Measurements from ENCODE around the gene PNO1.

PNO1 gene

DNA sequence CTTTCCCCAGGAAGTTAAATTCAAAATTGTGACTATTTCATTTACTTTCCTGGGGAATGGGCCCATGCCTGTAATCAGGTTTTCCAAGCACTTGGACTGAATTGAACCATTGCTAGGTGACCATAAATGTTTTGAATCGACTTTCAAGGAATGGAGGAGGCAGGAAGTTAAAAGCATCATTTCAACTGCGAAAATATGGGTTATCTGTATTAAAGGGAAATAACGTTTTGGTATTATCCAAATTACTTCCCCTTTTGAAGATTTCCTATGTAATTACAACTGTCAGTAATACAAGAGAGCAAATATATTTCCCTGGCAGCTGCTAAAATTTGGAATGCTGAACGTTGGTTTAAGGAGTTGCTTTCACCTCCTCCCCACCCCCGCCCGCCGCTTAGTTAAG is 19.0 kb downstream of the PNO1 start:
- Histone ChIP-seq H3K9me3 (ENCODE audit: control insufficient read depth, insufficient read depth, low read depth, low read length) (no peaks in the 10 kb centered on the region), H3K4me3 (ENCODE audit: low read depth, low read length) (no peak overlapping the region), H3K36me3 (ENCODE audit: control insufficient read depth in 2 of 2, insufficient read depth in 1 of 2, low read length in 2 of 2) (peaks cover 39 to 74% of the 10 kb centered on the region in 2 experiments), H3K4me1 (ENCODE audit: control insufficient read depth, insufficient read depth, low read length) (no peaks in the 10 kb centered on the region), H3K27ac (ENCODE audit: extremely low read depth, low read depth, low read length) (no peak overlapping the region)
- CTCF ChIA-PET: interaction anchor here (1.5 to 2.2 kb wide), 3 partner anchors 9 to 43 kb away, joined by 4 to 15 read pairs (median 9); no protein-coding TSS in a partner anchor
- TF ChIP-seq, protein P1, sequence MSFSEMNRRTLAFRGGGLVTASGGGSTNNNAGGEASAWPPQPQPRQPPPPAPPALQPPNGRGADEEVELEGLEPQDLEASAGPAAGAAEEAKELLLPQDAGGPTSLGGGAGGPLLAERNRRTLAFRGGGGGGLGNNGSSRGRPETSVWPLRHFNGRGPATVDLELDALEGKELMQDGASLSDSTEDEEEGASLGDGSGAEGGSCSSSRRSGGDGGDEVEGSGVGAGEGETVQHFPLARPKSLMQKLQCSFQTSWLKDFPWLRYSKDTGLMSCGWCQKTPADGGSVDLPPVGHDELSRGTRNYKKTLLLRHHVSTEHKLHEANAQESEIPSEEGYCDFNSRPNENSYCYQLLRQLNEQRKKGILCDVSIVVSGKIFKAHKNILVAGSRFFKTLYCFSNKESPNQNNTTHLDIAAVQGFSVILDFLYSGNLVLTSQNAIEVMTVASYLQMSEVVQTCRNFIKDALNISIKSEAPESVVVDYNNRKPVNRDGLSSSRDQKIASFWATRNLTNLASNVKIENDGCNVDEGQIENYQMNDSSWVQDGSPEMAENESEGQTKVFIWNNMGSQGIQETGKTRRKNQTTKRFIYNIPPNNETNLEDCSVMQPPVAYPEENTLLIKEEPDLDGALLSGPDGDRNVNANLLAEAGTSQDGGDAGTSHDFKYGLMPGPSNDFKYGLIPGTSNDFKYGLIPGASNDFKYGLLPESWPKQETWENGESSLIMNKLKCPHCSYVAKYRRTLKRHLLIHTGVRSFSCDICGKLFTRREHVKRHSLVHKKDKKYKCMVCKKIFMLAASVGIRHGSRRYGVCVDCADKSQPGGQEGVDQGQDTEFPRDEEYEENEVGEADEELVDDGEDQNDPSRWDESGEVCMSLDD (tag by site-specific recombination; IDR thresholded peaks at IDR 0.05): no peak
- TF ChIP-seq ZNF558 (tag by site-specific recombination; IDR thresholded peaks at IDR 0.05): no peak
- TF ChIP-seq, protein P2, sequence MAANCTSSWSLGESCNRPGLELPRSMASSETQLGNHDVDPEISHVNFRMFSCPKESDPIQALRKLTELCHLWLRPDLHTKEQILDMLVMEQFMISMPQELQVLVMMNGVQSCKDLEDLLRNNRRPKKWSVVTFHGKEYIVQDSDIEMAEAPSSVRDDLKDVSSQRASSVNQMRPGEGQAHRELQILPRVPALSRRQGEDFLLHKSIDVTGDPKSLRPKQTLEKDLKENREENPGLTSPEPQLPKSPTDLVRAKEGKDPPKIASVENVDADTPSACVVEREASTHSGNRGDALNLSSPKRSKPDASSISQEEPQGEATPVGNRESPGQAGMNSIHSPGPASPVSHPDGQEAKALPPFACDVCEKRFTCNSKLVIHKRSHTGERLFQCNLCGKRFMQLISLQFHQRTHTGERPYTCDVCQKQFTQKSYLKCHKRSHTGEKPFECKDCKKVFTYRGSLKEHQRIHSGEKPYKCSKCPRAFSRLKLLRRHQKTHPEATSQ (tag by site-specific recombination; IDR thresholded peaks at IDR 0.05): no peak
- TF ChIP-seq ZIC2 (tag by site-specific recombination; IDR thresholded peaks at IDR 0.05): no peak
- no peak for TF ChIP-seq ZNF785 (tag by site-specific recombination; IDR thresholded peaks at IDR 0.05)
- TF ChIP-seq ZNF423 (tag by site-specific recombination; IDR thresholded peaks at IDR 0.05): no peak
- TF ChIP-seq ZNF600 (tag by site-specific recombination; IDR thresholded peaks at IDR 0.05): no peak
- TF ChIP-seq, protein P3, sequence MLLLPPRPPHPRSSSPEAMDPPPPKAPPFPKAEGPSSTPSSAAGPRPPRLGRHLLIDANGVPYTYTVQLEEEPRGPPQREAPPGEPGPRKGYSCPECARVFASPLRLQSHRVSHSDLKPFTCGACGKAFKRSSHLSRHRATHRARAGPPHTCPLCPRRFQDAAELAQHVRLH (tag by site-specific recombination; IDR thresholded peaks at IDR 0.05): no peak
- no peak for TF ChIP-seq ZNF292 (tag by site-specific recombination; IDR thresholded peaks at IDR 0.05; ENCODE audit: borderline replicate concordance, low read depth)
- TF ChIP-seq MYNN (tag by site-specific recombination; IDR thresholded peaks at IDR 0.05; ENCODE audit: borderline replicate concordance): no peak
- TF ChIP-seq, protein P4, sequence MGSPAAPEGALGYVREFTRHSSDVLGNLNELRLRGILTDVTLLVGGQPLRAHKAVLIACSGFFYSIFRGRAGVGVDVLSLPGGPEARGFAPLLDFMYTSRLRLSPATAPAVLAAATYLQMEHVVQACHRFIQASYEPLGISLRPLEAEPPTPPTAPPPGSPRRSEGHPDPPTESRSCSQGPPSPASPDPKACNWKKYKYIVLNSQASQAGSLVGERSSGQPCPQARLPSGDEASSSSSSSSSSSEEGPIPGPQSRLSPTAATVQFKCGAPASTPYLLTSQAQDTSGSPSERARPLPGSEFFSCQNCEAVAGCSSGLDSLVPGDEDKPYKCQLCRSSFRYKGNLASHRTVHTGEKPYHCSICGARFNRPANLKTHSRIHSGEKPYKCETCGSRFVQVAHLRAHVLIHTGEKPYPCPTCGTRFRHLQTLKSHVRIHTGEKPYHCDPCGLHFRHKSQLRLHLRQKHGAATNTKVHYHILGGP (tag by site-specific recombination; IDR thresholded peaks at IDR 0.05): no peak
- TF ChIP-seq, protein P5, sequence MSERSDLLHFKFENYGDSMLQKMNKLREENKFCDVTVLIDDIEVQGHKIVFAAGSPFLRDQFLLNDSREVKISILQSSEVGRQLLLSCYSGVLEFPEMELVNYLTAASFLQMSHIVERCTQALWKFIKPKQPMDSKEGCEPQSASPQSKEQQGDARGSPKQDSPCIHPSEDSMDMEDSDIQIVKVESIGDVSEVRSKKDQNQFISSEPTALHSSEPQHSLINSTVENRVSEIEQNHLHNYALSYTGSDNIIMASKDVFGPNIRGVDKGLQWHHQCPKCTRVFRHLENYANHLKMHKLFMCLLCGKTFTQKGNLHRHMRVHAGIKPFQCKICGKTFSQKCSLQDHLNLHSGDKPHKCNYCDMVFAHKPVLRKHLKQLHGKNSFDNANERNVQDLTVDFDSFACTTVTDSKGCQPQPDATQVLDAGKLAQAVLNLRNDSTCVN (tag by site-specific recombination; optimal IDR thresholded peaks at IDR 0.05): no peak
- TF ChIP-seq ZNF174 (tag by site-specific recombination; IDR thresholded peaks at IDR 0.05): no peak
- TF ChIP-seq, protein P6, sequence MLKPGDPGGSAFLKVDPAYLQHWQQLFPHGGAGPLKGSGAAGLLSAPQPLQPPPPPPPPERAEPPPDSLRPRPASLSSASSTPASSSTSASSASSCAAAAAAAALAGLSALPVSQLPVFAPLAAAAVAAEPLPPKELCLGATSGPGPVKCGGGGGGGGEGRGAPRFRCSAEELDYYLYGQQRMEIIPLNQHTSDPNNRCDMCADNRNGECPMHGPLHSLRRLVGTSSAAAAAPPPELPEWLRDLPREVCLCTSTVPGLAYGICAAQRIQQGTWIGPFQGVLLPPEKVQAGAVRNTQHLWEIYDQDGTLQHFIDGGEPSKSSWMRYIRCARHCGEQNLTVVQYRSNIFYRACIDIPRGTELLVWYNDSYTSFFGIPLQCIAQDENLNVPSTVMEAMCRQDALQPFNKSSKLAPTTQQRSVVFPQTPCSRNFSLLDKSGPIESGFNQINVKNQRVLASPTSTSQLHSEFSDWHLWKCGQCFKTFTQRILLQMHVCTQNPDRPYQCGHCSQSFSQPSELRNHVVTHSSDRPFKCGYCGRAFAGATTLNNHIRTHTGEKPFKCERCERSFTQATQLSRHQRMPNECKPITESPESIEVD (tag by site-specific recombination; IDR thresholded peaks at IDR 0.05): no peak
- TF ChIP-seq ZNF350 (tag by site-specific recombination; IDR thresholded peaks at IDR 0.05): no peak
- TF ChIP-seq ZXDB (tag by site-specific recombination; IDR thresholded peaks at IDR 0.05): no peak
- POLR2A ChIA-PET: no interaction called here

DNA sequence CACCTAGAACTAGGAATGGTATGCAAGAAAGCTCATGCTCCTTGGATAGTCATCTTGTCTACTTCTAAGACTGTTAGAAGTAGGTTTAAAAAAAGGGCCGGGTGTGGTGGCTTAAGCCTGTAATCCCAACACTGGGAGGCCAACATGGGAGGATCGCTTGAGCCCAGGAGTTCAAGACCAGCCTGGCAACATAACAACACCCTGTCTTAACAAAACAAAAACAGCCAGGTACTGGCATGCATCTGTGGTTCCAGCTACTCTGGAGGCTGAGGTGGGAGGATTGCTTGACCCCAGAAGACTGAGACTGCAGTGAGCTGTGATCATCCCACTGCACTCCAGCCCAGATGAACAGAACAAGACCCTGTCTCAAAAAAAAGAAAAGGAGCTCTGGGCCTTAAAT is 19.9 kb downstream of the PNO1 start:
- CTCF ChIA-PET: interaction anchor here (0.6 to 1.9 kb wide), 6 partner anchors 8 to 126 kb away, joined by 3 to 5 read pairs (median 3); no protein-coding TSS in a partner anchor
- POLR2A ChIA-PET: no interaction called here
- no peaks in the 10 kb centered on the region for H3K9me3 ChIP-seq (ENCODE audit: control insufficient read depth, insufficient read depth, low read depth, low read length)
- no peaks in the 10 kb centered on the region for H3K4me1 ChIP-seq (ENCODE audit: control insufficient read depth, insufficient read depth, low read length)
- peaks cover 36 to 65% of the 10 kb centered on the region in 2 experiments for H3K36me3 ChIP-seq (ENCODE audit: control insufficient read depth in 2 of 2, insufficient read depth in 1 of 2, low read length in 2 of 2)
- no peak overlapping the region for H3K27ac ChIP-seq (ENCODE audit: extremely low read depth, low read depth, low read length)
- no peak overlapping the region for H3K4me3 ChIP-seq (ENCODE audit: low read depth, low read length)
- TF ChIP-seq ZNF776 (tag by site-specific recombination; IDR thresholded peaks at IDR 0.05; ENCODE audit: borderline replicate concordance) (no peak), ZNF223 (tag by site-specific recombination; IDR thresholded peaks at IDR 0.05) (no peak), ZNF777 (tag by site-specific recombination; IDR thresholded peaks at IDR 0.05; ENCODE audit: borderline replicate concordance) (no peak), ZNF548 (tag by site-specific recombination; IDR thresholded peaks at IDR 0.05) (no peak), ZNF600 (tag by site-specific recombination; IDR thresholded peaks at IDR 0.05) (no peak), MZF1 (tag by site-specific recombination; IDR thresholded peaks at IDR 0.05; ENCODE audit: borderline replicate concordance) (no peak), ZBTB7A (tag by site-specific recombination; IDR thresholded peaks at IDR 0.05; ENCODE audit: low read depth) (no peak), MYNN (tag by site-specific recombination; IDR thresholded peaks at IDR 0.05; ENCODE audit: borderline replicate concordance) (no peak), KLF9 (tag by site-specific recombination; IDR thresholded peaks at IDR 0.05; ENCODE audit: low read depth) (no peak), ZNF140 (tag by site-specific recombination; IDR thresholded peaks at IDR 0.05) (no peak), ZNF514 (tag by site-specific recombination; IDR thresholded peaks at IDR 0.05) (no peak), ZNF292 (tag by site-specific recombination; IDR thresholded peaks at IDR 0.05; ENCODE audit: borderline replicate concordance, low read depth) (no peak), ZNF2 (tag by site-specific recombination; IDR thresholded peaks at IDR 0.05) (no peak)
